ENCODE data around the gene GCM1.

GRCh38 chr6:53178837-53179432, 30.3 kb upstream of the GCM1 start:
- TF ChIP-seq CTCF (IDR thresholded peaks at IDR 0.05), result no peak
- no peak for TF ChIP-seq EP300 (IDR thresholded peaks at IDR 0.05)

All from esophagus muscularis mucosa (tissue), 3 donors.